ENCODE data around the gene HNRNPAB.

HNRNPAB gene

GRCh38 chr5:178210686-178211085 lies 6.4 kb downstream of the HNRNPAB start:
- in situ Hi-C loops (cut with MboI; ENCODE audit: low pct_unique_long_range_greater_than_20kb, low sequenced_read_pairs, unreplicated experiment) = no loop called here
- no peak for DNase-seq (ENCODE audit: low spot score)
- no peak for TF ChIP-seq CTCF (IDR thresholded peaks at IDR 0.05; ENCODE audit: extremely low read depth, insufficient read depth, missing control alignments)

DNA sequence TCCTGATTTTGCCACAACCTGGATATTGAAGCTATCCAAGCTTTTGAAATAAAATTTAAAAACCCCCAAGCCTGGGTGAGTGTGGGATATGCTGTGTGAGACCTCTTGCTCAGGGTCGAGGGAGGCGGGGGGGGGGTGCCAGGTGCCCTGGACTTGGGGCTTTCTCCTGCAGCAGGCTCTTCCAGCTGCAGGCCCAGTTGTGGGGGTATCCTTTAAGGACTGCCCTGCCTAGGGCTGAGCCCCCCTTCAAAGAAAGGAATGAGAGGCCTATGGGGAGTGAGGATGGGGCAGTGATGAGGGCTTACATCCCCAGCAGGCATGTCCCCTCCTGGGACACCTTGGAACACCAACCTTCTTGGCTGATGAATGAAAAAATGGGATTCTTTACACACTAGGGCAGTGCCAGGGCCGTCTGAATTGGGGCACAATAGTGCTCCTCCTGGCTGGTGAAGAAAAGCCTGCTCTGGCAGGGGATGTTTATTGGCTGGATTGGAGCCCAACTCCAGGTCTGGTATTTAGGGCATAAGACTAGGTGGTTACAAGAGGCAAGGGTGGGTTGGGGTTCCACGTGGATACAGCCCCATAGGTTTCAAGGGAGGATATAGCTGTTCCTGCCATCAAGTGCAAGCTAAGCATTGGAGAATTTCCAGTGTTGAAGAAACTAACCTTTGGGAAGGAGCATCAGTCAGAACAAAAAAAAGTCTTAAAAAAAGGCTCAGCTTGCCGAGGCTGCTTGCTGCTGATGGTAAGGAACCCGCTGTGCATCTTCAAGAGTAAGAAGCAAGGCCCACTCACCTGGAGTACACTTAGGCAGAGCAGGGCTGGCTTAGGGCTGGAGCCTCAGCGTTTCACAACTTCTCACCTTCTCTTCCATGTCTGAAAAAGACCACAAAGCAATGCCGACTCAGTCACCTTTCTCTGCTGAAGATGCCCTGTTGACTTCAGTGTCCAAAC lies 7.0 kb downstream of the HNRNPAB start:
- DNase-seq (ENCODE audit: low spot score) = no peak
- no peak for TF ChIP-seq CTCF (IDR thresholded peaks at IDR 0.05; ENCODE audit: extremely low read depth, insufficient read depth, missing control alignments)
- in situ Hi-C loops (cut with MboI; ENCODE audit: low pct_unique_long_range_greater_than_20kb, low sequenced_read_pairs, unreplicated experiment) = no loop called here

DNA sequence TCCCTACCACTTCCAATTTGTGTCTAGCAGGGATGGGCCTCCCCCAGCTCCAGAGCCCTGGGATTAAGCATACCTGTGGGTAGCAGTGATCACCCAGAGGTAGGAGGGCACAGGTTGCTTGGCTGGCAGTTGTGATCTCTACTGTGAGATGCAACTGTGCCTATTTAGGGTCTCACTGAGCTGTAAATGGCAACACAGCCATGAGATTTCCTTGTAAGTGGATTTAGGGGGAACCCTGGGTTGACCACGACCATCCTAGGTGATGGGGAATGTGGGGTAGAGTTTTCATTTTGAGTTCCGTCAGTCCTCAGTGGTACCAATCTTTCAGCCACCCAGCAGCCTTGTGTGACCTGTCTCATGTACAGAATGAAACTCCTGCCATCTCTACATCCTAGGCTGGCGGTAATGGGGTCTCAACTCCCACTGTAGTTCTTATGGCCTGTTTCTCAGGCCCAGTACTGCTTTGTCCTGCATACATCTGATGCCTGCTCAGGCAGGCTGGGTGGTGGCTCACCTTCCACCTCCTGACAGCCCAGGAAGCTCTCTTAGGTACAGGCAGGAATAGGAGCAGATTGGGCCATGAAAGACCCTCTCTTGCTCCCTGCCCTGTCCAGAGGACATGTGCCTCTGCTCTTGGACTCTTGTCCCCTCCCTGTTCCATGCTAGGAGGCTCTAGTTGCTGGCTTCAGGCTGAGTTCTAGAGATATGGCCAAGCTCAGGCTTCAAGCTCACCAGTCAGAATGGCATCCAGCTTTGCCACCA lies 8.1 kb downstream of the HNRNPAB start:
- DNase-seq (ENCODE audit: low spot score) = no peak
- in situ Hi-C loops (cut with MboI; ENCODE audit: low pct_unique_long_range_greater_than_20kb, low sequenced_read_pairs, unreplicated experiment) = no loop called here
- TF ChIP-seq CTCF (IDR thresholded peaks at IDR 0.05; ENCODE audit: extremely low read depth, insufficient read depth, missing control alignments) = no peak

DNA sequence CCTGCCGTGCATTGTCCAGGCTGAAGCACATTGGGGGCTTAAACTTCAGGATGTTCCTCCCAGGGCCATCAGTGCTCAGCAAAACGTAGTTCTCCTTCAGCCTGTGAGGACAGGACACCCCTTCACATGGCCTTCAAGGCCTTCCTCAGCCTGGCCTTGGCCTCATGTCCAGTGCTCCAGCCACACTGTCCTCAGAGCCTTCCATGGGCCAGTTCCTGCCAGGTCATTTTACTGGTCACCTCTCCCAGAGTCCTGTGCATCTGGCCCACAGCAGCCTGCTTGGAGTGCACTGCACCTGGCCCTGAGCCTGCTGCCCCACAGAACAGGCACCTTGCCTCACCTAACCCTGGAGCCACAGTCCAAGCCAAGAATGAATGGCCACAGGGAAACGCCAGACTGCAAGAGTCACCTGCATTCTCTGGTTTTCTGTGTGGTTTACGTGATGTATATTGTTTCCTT lies 8.7 kb downstream of the HNRNPAB start:
- in situ Hi-C loops (cut with MboI; ENCODE audit: low pct_unique_long_range_greater_than_20kb, low sequenced_read_pairs, unreplicated experiment) = no loop called here
- no peak for DNase-seq (ENCODE audit: low spot score)
- no peak for TF ChIP-seq CTCF (IDR thresholded peaks at IDR 0.05; ENCODE audit: extremely low read depth, insufficient read depth, missing control alignments)

- no peak for DNase-seq (ENCODE audit: low spot score)
- TF ChIP-seq CTCF (IDR thresholded peaks at IDR 0.05; ENCODE audit: extremely low read depth, insufficient read depth, missing control alignments) = no peak
- in situ Hi-C loops (cut with MboI; ENCODE audit: low pct_unique_long_range_greater_than_20kb, low sequenced_read_pairs, unreplicated experiment) = no loop called here
Observed at GRCh38 chr5:178213748-178214151, 9.4 kb downstream of the HNRNPAB start.

- no peak for TF ChIP-seq CTCF (IDR thresholded peaks at IDR 0.05; ENCODE audit: extremely low read depth, insufficient read depth, missing control alignments)
- in situ Hi-C loops (cut with MboI; ENCODE audit: low pct_unique_long_range_greater_than_20kb, low sequenced_read_pairs, unreplicated experiment) = no loop called here
- DNase-seq (ENCODE audit: low spot score) = no peak
Observed at GRCh38 chr5:178214160-178214803, 9.9 kb downstream of the HNRNPAB start.
